Ramos (cell line): Measurements from ENCODE around the gene F10.
"Not testable (repeated sequence)": the region's sequence is repeated elsewhere in the genome, so short reads cannot be mapped to it uniquely, and the experiment has no call there.

Source experiments
- in situ Hi-C: fragments of 300-500 bp; cut with MboI; formaldehyde crosslinking; loops from one replicate; pipeline ENCODE4 v1.14.3; 2022; ENCODE audit warnings: low sequenced_read_pairs; ENCODE audit not compliant: unreplicated experiment

F10 gene

GRCh38 chr13:113122550-113123225 lies at the start of gene F10:
F10 (plus strand) TSS chr13:113122799; CDS start chr13:113122856, 57 bp downstream.
- in situ Hi-C loops: no loop called here

- in situ Hi-C loops: no loop called here
Measured at GRCh38 chr13:113073942-113074341, 48.7 kb upstream of the F10 start.

DNA sequence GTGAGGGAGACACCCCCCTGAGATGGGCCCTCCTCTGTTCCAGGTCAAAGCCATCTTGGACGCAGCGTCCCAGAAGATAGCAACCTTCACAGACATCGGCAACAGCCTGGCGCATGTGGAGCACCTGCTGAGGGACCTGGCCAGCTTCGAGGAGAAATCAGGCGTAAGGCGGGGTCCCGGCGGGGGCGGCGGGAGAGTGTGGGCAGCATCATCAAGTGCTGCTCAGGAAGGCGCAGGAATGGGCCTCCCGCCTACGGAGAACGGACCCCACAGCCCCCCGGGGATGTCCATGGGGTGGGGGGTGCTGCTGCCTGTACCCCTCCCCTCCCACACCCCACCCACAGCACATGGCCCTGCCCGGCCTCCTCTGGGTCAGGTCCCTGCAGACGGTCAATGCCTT lies 48.2 kb upstream of the F10 start:
- in situ Hi-C loops: no loop called here

- in situ Hi-C loops: no loop called here
Measured at GRCh38 chr13:113074876-113075275, 47.7 kb upstream of the F10 start.

DNA sequence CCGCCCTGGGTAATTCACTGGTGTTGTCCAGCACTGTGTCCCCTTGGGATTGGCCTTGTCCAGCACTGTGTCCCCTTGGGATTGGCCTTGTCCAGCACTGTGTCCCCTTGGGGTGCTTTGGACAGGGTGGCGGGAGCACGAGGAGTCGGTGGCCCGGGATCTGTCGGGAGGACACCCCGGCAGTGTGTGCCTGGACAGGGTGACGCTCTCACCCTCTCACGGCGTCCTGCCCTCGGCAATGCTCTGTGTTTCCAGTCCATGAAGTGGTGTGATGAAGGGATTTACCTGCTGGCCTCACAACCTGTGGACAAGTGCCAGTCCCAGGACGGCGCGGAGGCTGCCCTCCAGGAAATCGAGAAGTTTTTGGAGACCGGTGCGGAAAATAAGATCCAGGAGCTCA lies 46.9 kb upstream of the F10 start:
- in situ Hi-C loops: no loop called here

DNA sequence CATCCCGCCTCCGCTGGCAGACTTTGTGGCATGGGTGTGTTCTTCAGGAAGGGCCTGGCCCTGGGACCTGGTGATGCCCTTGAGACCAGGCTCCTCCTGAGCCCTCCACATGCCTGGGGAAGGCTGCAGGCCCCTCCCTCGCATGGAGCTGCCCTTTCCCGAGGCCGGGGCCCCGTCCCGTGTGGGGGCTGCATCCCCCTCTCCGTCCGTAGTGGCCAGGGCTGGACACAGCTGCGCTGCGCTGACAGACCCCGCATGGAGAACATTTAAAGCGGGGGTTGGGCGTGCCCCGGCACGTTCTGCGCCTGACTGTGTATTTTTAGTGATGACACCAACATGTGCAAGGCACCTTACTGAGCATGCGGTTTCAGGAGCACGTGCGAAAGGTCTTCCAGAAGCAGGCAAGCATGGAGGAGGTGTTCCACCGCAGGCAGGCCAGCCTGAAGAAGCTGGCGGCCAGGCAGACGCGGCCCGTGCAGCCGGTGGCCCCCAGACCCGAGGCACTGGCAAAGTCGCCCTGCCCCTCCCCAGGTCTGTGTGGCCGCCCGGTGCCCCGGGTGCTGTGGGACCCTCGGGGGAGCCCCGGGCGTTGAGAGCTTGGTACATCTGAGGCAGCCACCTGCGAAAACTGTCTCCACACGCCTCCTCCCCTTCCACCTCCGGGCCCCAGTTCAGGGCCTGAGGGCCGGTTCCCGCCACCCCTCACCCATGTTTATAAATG lies 45.8 kb upstream of the F10 start:
- in situ Hi-C loops: no loop called here

- in situ Hi-C loops: no loop called here
Measured at GRCh38 chr13:113077566-113077952, 45.0 kb upstream of the F10 start.

GRCh38 chr13:113077953-113078901 lies 44.4 kb upstream of the F10 start:
- in situ Hi-C loops: no loop called here

DNA sequence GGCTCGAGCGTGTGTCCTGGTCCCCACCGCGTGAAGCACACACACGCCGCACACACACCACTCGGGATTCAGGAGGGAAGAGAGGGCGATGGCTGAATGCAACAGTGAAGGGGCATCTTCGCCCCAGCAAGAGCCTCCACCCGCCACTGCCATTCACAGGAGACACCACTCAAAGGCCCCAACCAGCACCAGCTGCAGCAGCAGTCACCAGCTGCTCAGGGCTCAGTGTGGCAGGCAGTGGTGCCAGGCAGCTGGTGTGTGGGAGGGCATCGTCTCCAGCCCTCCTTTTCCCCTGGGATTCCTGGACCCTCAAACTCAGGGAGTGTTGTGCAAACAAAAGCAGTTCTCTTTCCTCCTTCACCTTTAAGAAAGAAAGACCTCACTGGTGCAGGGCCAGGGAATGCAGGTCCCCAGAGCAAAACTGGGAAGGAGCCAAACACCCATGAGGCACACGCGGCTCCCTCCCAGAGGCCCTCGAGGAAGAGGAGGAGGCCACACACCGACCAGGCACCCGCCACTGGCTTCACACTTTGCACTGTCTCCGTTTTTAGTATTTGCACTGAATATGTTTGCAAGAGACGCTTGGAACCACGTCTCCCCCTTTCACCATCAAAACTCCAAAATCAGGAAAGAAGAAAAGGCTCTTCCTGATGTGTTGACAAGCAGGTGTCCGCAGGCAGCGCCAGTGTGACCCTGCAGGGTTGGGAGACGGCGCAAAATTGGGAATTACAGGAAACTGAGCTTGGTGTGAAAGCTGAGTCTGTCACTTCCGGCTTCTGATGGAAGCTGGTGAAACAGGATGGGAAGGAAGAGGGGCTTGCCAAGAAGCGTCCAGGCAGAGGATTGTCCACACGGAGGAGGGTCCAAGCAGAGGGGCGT lies 43.5 kb upstream of the F10 start:
- in situ Hi-C loops: no loop called here

DNA sequence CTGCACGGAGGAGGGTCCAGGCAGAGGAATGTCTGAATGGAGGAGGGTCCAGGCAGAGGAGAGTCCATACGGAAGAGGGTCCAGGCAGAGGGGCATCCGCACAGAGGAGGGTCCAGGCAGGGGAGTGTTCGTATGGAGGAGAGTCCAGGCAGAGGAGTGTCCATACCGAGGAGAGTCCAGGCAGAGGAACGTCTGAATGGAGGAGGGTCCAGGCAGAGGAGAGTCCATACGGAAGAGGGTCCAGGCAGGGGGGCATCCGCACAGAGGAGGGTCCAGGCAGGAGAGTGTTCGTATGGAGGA lies 42.9 kb upstream of the F10 start:
- in situ Hi-C loops: not testable (repeated sequence)

DNA sequence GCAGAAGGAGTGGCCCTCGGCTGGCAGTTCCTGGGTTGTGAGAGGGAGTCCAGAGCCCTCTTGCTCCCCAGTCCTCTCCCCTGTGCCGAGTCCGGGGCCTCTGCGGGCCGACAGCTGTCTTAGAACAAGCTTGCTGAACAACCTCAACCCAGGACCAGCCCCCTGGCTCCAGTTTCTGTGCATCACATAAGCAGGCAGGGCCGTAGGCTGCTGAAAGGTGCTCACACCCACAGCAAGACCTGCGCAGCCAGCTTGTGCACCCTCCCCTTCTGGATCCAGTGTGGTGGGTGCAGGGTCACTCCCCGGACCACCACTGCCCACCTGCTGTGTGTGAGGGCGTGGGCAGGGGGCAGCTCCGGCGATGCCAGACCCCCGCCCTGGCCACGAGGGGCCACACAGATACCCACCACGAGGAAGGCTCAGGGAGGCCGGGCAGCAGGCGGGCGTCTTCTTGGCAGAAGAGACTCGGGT lies 42.2 kb upstream of the F10 start:
- in situ Hi-C loops: no loop called here

- in situ Hi-C loops: no loop called here
Measured at GRCh38 chr13:113080901-113081521, 41.6 kb upstream of the F10 start.

DNA sequence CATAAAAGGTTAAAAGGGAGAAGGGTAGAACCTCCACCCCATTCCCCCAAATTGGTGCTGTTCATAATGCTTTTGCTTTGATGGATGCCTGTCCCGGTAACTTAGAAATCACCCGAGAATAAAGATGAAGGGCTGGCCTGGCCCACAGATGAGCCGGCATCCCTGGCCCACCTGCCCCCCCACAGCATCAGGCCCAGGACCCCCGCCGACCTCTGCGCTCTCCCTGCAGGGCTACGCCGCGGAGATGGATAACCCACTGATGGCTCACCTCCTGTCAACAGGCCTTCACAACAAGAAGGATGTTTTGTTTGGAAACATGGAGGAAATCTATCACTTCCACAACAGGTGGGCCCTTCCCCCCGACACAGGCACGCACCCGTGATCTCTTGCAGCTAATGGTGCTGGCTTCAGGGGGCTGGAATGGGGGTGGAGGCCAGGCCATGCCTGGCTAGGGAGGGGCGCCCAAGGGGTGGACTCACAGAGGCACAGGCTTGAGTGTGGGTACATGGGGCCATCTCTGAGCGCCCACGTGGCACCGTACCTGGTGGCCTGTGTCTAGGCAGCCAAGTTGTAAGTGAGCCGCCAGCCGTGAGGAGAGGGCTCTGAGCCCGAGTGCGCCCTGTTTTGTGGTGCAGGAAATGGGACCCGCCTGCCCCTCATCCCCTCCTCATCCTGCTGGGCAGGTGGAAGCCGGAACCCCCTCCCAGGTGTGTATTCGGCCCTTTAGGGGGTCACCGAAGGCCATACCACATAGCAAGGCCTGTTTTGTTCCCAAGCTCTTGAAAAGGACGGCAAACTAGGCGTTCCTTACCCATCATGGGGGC lies 40.2 kb upstream of the F10 start:
- in situ Hi-C loops: no loop called here

- in situ Hi-C loops: no loop called here
Measured at GRCh38 chr13:113083022-113083373, 39.6 kb upstream of the F10 start.

DNA sequence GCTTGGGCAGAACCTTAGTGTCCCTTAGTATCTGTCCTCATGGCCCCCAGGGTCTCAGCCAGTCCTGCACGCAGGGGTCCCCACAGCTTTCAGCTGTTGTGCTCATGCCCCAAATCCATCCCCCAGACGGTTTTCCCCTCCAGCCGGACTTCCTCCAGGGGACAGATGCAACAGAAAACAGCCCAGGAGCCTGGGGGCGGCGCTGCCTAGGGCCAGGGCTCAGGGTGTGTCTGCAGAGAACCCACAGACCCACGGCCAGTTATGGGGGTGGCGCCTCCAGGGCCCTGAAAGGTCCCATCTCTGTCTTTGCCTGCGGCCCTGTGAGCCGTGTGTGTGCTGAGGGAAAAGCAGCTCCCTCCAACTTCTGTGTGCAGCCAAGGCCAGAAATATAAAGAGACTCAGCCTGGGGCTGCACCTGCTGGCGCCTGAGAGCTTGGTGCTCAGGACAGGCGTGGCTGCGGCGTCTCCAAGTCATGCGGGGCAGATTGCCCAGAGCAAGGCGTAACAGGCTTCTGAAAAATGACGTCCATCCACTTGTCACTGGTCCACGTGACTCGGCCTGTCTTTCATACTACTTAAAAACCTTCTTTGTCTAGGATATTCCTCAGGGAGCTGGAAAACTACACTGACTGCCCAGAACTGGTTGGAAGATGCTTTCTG lies 39.1 kb upstream of the F10 start:
- in situ Hi-C loops: no loop called here

DNA sequence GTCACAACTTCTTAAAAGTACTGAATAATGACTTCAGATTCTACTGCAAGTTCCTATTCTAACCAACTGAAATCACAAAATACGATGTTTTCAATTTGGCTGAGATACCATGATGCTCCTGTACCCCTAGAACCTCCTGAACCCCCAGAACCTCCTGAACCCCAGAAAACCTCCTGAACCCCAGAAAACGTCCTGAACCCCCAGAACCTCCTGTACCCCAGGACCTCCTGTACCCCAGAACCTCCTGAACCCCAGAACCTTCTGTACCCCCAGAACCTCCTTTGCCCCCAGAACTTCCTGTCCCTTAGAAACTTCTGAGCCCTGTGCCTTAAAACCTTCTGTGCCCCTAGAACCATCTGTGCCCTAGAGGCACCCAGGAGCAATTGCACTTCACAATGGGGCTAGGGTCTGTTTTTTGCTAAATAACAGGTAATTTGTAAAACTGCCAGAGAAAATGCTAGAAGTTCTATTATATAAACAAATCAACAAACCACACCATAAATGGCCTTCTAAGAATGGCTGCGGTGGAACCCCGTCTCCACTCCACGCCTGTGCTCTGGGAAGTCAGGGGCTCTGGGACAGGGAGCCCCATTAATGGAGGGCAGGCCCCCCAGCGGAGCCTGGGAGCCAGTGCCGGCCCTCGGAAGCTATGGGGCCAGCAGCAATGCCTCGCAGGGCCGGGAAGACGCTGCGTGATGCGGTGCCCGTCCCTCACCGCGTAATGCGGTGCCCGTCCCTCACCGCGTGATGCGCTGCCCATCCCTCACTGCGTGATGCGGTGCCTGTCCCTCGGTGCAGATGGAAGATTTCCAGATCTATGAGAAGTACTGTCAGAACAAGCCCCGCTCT lies 38.3 kb upstream of the F10 start:
- in situ Hi-C loops: no loop called here

DNA sequence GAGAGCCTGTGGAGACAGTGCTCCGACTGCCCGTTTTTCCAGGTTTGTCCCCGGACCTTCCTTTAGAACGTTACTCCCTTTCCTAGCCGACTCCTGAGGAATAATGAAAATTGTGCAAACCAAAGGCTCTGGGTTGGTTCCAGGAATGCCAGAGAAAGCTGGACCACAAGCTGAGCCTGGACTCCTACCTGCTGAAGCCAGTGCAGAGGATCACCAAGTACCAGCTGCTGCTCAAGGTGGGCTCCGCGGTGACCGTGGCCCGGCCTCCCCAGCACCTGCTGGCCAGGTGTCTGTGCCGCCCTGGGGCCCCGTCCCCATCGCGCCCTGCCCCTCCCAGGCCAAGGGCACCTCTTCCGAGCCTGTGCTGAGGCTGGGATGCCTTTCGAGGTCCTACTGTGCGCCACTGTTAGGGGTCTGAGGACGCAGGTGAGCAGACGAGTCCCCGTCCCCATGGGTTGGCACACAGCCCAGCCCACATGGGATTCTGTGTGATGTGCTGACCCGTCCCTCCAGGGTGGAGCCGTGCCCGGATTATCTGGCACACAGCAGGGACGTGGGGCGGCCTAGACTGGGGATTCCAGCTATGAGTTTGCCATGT lies 37.6 kb upstream of the F10 start:
- in situ Hi-C loops: no loop called here
